ENCODE data around the gene PPM1D.

PPM1D gene

GRCh38 chr17:60618854-60619526, 19.0 kb downstream of the PPM1D start:
- no peak for DNase-seq (ENCODE audit: low read depth)

- DNase-seq (ENCODE audit: low read depth), result no peak
These were observed 23.0 kb downstream of the PPM1D start for GRCh38 chr17:60622961-60623360.

DNA sequence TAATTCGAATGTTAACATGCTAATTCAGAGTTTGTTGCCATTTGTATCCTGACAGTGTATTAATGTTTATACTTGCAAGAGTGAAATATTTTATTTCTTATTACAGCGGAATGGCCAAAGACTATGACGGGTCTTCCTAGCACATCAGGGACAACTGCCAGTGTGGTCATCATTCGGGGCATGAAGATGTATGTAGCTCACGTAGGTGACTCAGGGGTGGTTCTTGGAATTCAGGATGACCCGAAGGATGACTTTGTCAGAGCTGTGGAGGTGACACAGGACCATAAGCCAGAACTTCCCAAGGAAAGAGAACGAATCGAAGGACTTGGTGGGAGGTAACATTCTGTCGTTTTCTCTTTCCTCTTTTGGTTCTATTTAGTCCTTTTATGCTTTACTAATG, 23.4 kb downstream of the PPM1D start:
- DNase-seq (ENCODE audit: low read depth), result no peak

DNA sequence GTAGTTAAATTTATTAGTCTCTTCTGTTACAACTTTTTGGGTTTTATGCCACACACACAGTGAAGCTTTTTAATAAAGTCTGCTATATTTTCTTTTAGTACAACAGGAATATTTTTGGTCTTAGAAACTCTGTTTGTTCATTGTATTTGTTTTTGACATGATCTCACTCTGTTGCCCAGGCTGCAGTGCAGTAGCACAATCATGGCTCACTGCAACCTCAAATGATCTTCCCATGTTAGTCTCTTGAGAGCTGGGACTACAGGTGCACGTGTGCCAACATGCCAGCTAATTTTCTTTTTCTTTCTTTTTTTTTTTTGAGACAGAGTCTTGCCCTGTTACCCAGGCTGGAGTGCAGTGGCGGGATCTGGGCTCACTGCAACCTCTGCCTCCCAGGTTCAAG, 27.1 kb downstream of the PPM1D start:
- DNase-seq (ENCODE audit: low read depth), result no peak

GRCh38 chr17:60628252-60628889, 28.4 kb downstream of the PPM1D start:
- no peak for DNase-seq (ENCODE audit: low read depth)

DNA sequence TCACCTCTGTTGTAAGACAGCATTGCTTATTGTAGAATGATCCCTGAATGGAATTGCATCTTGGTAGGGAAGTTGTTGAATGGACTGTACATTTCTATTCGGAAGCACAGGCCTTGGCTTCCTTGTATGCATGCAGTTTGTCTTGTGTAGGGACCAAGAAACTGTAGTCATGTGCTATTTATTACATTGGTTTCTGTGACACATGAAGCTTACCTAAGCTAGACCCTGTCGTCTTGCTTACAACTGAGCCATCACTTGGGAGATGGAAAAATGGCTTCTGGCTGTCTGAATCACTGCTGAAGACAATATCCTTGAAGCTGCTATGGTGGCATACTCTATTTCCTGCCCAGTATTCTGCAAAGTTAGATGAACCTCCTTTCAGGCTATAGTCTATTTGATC, 29.1 kb downstream of the PPM1D start:
- no peak for DNase-seq (ENCODE audit: low read depth)

DNA sequence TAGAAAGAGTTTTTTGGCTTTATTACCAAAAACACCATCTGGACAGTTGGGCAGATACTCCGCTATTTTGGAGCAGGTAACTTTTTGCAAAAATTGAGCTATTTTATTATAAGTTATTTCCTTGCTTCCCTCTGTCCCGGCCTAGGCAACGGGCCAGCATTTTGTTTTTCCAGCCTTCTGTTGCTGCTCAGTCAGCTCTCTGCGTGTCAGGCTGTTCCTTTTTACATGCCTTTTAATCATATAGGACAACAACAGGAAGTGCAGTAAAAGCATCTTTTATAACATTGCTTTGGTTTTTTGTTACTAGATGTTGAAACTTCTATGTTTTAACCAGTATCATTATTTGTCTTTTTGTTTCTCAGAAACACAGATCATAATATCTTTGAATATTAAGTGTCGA, 30.4 kb downstream of the PPM1D start:
- no peak for DNase-seq (ENCODE audit: low read depth)

- no peak for DNase-seq (ENCODE audit: low read depth)
These were observed 31.1 kb downstream of the PPM1D start for GRCh38 chr17:60631119-60631518.

DNA sequence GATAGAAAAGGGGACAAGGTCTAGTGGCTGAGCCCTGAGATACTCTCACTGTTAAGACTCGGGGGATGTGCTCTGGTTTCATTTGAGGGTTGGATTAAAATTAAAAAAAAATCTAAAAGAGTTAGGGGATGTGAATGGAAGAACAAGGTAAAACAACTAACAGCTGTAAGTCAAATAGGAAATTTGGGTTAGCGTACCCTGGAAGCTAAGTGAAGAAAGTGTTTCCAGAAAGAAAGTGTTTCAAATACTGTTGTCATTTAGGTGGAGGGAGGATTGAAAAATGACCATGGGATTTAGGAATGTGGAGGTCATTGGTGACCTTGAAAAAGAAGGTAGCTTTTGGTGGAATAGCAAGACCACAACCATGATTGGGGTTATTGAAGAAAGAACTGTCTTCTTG, 37.7 kb downstream of the PPM1D start:
- DNase-seq (ENCODE audit: low read depth), result no peak

DNA sequence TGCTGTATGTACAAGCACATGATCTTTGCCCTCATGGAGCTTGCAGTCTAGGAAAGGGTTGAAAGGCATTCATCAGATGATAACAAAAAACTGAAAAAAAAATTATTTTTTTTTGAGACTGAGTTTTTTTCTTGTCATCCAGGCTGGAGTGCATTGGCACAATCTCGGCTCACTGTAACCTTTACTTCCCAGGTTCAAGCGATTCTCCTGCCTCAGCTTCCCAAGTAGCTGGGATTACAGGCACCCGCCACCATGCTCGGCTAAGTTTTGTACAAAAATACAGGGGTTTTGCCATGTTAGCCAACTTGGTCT, 39.0 kb downstream of the PPM1D start:
- DNase-seq (ENCODE audit: low read depth), result no peak

- DNase-seq (ENCODE audit: low read depth), result no peak
These were observed 40.5 kb downstream of the PPM1D start for GRCh38 chr17:60640503-60640902.

- DNase-seq (ENCODE audit: low read depth), result no peak
These were observed 41.1 kb downstream of the PPM1D start for GRCh38 chr17:60641126-60641525.

- DNase-seq (ENCODE audit: low read depth), result no peak
These were observed 41.8 kb downstream of the PPM1D start for GRCh38 chr17:60641810-60642220.

DNA sequence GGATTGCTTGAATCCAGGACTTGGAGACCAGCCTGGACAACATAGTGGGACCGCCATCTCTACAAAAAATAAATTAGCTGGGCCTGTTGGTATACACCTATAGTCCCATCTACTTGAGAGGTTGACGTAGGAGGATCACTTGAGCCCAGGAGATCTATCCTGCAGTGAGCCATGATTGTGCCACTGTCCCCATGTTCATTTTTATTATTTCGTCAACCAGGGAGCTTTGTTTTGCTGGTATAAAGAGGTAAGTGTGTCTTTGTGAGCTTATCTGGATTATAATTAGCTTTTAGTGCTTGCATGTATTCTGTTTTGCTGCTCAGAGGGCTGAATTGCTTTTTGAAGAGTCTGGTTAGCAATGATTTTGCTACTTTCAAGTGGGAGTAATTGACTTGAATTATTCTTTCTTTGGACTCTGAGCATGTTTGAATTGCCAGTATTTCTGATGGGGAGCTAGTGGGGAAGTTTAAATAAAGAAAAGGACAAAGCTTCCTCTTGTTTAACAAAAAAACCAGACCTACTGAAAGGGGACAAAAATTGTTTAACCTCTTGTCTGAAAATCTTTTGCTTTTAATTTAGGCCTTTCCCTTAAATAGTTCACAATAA, 46.0 kb downstream of the PPM1D start:
- no peak for DNase-seq (ENCODE audit: low read depth)

DNA sequence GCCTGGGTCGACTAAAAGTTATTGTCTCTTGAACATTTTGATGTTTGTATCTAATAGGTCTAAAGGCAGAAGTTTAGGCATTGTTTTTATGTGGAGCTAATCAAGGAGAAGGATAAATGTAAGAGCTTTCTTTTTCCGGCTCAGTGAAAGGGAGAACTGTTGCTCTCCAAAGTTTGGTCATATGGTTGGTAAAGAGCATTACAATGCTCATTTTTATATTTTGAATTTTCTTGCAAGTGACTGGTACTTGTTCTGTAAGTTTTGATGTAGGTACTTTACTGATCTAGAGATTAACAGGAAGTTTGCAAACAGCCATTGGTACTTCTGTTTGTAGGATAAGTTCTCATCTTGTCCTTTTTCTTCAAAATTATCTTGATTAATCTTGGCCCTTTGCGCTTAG, 46.7 kb downstream of the PPM1D start:
- DNase-seq (ENCODE audit: low read depth), result no peak

- DNase-seq (ENCODE audit: low read depth), result no peak
These were observed 47.7 kb downstream of the PPM1D start for GRCh38 chr17:60647705-60648104.

- DNase-seq (ENCODE audit: low read depth), result no peak
These were observed 52.7 kb downstream of the PPM1D start for GRCh38 chr17:60652454-60653247.

DNA sequence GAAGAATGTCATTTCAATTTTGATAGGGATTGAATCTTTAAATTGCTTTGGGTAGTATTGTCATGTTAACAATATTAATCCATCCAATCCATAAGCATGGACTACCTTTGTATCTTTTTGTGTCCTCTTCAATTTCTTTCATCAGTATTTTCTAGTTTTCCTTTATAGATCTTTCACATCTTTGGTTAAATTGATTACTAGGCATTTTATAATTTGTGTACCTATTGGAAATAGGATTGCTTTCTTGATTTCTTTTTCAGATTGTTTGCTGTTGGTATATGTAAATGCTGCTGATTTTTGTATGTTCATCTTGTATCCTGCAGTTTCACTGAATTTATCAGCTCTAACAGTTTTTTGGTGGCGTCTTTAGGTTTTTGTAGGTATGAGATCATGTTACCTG, 53.6 kb downstream of the PPM1D start:
- DNase-seq (ENCODE audit: low read depth), result no peak

DNA sequence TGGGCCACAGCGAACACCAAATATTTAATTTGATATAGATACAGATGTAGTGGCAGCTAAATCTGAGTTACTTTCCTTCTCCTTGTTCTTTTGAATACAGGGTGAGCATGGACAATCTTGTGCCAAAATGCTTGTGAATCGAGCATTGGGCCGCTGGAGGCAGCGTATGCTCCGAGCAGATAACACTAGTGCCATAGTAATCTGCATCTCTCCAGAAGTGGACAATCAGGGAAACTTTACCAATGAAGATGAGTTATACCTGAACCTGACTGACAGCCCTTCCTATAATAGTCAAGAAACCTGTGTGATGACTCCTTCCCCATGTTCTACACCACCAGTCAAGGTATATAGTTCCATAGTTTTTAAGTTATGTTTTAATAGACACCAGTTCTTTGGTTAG, 56.5 kb downstream of the PPM1D start:
- DNase-seq (ENCODE audit: low read depth), result no peak

DNA sequence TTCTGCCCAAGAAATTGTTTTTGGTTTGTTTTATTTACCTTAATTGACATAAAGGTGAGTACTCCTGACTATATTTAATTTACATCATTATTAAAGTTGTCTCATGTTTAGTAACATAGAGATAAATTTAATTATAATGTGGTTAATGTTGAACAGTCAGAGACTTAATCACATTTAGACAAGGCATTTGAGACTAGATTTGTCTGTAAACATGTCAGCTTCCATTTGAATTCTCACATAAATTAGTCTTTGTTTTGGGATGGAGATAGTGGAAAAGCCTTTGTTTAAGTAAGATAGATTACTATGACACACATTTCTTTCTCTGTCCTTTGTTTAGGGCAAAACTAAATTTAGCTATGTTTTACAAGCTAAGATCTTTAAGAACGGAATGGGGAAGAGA, 59.2 kb downstream of the PPM1D start:
- DNase-seq (ENCODE audit: low read depth), result no peak

- DNase-seq (ENCODE audit: low read depth), result no peak
These were observed 61.5 kb downstream of the PPM1D start for GRCh38 chr17:60661489-60661888.

DNA sequence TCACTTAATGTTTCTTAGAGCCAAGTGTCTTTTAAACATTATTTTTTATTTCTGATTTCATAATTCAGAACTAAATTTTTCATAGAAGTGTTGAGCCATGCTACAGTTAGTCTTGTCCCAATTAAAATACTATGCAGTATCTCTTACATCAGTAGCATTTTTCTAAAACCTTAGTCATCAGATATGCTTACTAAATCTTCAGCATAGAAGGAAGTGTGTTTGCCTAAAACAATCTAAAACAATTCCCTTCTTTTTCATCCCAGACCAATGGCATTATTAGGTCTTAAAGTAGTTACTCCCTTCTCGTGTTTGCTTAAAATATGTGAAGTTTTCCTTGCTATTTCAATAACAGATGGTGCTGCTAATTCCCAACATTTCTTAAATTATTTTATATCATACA, 64.0 kb downstream of the PPM1D start:
- no peak for DNase-seq (ENCODE audit: low read depth)

GRCh38 chr17:60665602-60666001, 65.6 kb downstream of the PPM1D start:
- DNase-seq (ENCODE audit: low read depth), result no peak
